WI38 (cell line): ENCODE measurements around the gene NACC1.

Experiments
- H3K4me3 ChIP-seq: 2 replicates; pipeline ENCODE4 v1.5.1; 2011; ENCODE audit warnings: low read depth, mild to moderate bottlenecking, control low read depth, low read length
- CTCF ChIP-seq: IDR thresholded peaks from 2 replicates; pipeline ENCODE4 v1.5.1; 2012; ENCODE audit warnings: low read depth, mild to moderate bottlenecking, control low read depth, low read length

NACC1 gene

GRCh38 chr19:13127051-13127450 lies 9.0 kb downstream of the NACC1 start:
- no peak overlapping the region for H3K4me3 ChIP-seq
- TF ChIP-seq CTCF: no peak

DNA sequence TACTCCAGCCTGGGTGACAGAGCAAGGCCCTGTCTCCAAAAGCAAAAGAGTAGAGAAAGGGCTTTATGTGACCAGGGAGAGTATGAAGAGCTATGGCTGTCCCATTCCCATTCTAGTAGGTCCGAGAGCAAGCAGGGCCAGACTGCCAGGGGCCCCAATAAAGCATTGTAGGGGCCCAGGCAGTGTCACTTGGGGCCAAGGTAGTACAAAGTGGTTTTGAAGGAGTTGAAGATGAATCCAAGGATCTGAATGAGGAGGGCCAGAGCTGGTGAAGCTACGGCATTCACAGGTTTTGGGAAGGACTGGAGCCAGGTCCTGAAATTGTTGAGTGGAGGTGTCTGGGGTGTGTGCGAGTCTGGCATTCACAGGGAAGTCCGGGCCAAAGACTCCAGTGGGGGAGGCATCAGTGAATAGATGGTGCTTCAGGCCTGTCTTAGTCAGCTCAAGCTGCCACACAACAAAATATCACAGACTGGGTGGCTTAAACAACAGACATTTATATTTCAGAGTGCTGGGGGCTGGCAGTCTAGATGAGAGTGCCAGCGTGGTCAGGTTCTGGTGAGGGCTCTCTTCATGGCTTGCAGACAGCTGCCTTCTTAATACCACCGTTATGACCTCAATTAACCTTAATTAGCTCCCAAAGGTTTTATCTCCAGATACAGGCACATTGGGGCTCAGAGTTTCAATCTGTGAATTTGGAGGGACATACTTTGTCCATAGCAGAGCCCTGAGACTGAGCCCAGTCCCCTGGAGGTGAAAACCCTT lies 9.9 kb downstream of the NACC1 start:
- H3K4me3 ChIP-seq: no peak overlapping the region
- no peak for TF ChIP-seq CTCF

DNA sequence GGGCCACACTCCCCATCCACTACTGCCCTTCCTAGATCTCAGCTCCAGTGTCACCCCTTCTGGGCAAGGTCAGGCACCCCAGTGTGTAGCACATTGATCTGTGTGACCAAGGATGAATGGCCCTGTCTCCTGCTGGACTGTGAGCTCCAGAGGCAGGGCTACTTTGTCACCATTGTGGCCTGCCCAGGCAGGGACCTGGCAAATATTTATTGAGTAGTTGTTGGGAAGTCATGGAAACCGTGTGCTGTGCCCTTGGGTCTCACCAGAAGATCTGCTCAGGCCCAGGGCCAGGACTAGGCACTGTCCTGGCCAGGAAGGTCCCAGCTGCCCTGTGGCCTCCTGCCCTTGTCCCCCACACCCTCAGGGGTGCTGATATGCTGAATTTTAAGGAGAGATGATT lies 10.5 kb downstream of the NACC1 start:
- no peak for TF ChIP-seq CTCF
- no peak overlapping the region for H3K4me3 ChIP-seq

DNA sequence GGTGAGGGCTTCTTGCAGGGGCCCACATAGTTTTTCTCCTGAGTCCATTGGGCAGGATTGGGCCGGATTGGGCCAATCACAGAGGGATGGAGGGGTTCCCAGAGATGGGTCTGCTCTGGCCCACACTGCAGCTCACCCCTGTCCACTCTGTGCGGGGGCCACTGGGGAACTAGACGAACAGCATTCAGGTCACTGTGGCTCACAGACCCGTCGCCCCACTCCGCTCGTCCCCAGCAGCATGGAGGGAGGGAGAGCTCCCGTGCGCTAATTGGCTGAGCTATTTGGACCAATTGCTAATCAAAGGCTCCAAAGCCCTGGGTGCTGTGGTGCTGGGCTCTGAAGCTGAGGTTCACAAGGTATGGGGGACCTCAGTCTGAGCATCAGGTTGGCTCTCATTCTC lies 11.3 kb downstream of the NACC1 start:
- H3K4me3 ChIP-seq: no peak overlapping the region
- TF ChIP-seq CTCF: no peak

DNA sequence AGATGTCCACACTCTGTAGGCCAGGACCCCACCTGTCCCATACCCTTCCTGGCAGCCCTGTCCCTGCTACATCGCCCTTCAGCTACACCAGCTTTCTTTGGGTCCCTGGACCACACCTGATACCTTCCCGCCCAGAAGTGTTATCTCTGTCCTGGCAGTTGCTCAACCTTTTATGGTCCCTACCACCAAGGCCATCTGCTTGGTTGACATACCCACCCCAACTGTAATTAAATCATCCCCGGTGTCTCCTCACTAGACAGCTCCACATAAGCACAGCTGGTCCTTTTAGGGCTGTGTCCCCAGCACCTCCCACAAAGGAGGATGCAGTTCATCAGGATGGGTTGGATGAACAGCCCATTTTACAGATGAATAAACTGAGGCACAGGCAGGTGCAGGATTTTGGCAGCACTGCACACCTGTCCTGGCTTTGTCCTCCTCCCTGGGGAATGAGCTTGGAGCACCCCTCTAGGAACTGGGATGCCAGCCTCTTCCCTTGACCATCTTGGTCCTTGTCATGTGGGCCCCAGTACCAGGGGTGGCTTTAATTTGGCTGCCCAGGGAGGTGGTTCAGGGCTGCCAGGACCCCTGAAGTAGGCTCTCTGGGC lies 12.9 kb downstream of the NACC1 start:
- no peak overlapping the region for H3K4me3 ChIP-seq
- TF ChIP-seq CTCF: no peak

GRCh38 chr19:13132471-13133180 lies 14.6 kb downstream of the NACC1 start:
- TF ChIP-seq CTCF: no peak
- no peak overlapping the region for H3K4me3 ChIP-seq
